Liver (tissue), 9 donors: ENCODE measurements around the gene MYO7B. TPM values are rescaled to one million over a fixed set of nuclear protein-coding genes. Genes with fewer than 3 reads are reported as not detected.

Experiments
- DNase-seq: peaks from one replicate; pipeline ENCODE4 v3.0.0-alpha.2; 2017; ENCODE audit warnings: low spot score
- H3K27ac ChIP-seq, 2 donors: one replicate each; pipeline ENCODE4 v1.7.0; 2013; ENCODE audit warnings: inconsistent platforms in 2 of 2, low read length in 2 of 2, control low read depth in 1 of 2, low read depth in 1 of 2, mild to moderate bottlenecking in 1 of 2
- H3K27me3 ChIP-seq, 4 donors: one replicate each; pipeline versions ENCODE4 v1.6.1 to v1.7.0; 2013; ENCODE audit warnings: low read length in 3 of 4, inconsistent platforms in 1 of 4, mild to moderate bottlenecking in 1 of 4, moderate library complexity in 1 of 4; ENCODE audit not compliant: control insufficient read depth in 4 of 4, insufficient read depth in 4 of 4
- H3K36me3 ChIP-seq, 4 donors: one replicate each; pipeline versions ENCODE4 v1.6.1 to v1.7.0; 2013; ENCODE audit warnings: low read length in 3 of 4, mild to moderate bottlenecking in 3 of 4, low read depth in 1 of 4, moderate library complexity in 1 of 4; ENCODE audit not compliant: control insufficient read depth in 4 of 4, insufficient read depth in 3 of 4
- H3K4me1 ChIP-seq, 4 donors: one replicate each; pipeline versions ENCODE4 v1.6.1 to v1.7.0; 2013; ENCODE audit warnings: low read length in 3 of 4, mild to moderate bottlenecking in 3 of 4, moderate library complexity in 1 of 4; ENCODE audit not compliant: control insufficient read depth in 4 of 4, insufficient read depth in 4 of 4
- H3K4me3 ChIP-seq, 3 donors: one replicate each; pipeline versions ENCODE4 v1.6.1 to v1.7.0; 2013; ENCODE audit warnings: low read length in 3 of 3, control low read depth in 1 of 3, low read depth in 1 of 3, mild to moderate bottlenecking in 1 of 3
- H3K9ac ChIP-seq, 2 donors: one replicate each; pipeline ENCODE4 v1.7.0; 2013; ENCODE audit warnings: low read length in 2 of 2, mild to moderate bottlenecking in 2 of 2, moderate library complexity in 2 of 2, control low read depth in 1 of 2, low read depth in 1 of 2
- H3K9me3 ChIP-seq, 4 donors: one replicate each; pipeline versions ENCODE4 v1.6.1 to v1.7.0; 2013; ENCODE audit warnings: low read length in 3 of 4; ENCODE audit not compliant: control insufficient read depth in 4 of 4
- ATF3 ChIP-seq: IDR thresholded peaks from 2 replicates; pipeline ENCODE4 v1.6.1; 2016; ENCODE audit warnings: antibody characterized with exemption
- CTCF ChIP-seq: fragments of 150-350 bp; IDR thresholded peaks from 2 replicates; pipeline ENCODE4 v1.5.1; 2017; ENCODE audit warnings: improper control_type of control experiment, low read depth, low read length; ENCODE audit not compliant: missing input control
- FOXA2 ChIP-seq: IDR thresholded peaks from 2 replicates; pipeline ENCODE4 v1.6.1; 2016; ENCODE audit warnings: antibody characterized with exemption
- GABPA ChIP-seq, 2 donors: IDR thresholded peaks in 1 of 2; conservative IDR thresholded peaks in 1 of 2; 2 replicates each; pipeline ENCODE4 v1.6.1; 2016; ENCODE audit warnings: antibody characterized with exemption in 2 of 2, mild to moderate bottlenecking in 1 of 2, moderate library complexity in 1 of 2
- JUND ChIP-seq, 2 donors: IDR thresholded peaks; 2 replicates each; pipeline ENCODE4 v1.6.1; 2016; ENCODE audit warnings: antibody characterized with exemption in 2 of 2
- NR2F2 ChIP-seq: IDR thresholded peaks from 2 replicates; pipeline ENCODE4 v1.6.1; 2016; ENCODE audit warnings: antibody characterized with exemption
- REST ChIP-seq: IDR thresholded peaks from 2 replicates; pipeline ENCODE4 v1.6.1; 2016; ENCODE audit warnings: antibody characterized with exemption, mild to moderate bottlenecking
- RXRA ChIP-seq, 2 donors: IDR thresholded peaks; 2 replicates each; pipeline ENCODE4 v1.6.1; 2017 to 2018; ENCODE audit warnings: antibody characterized with exemption in 2 of 2, mild to moderate bottlenecking in 1 of 2
- SP1 ChIP-seq: IDR thresholded peaks from 2 replicates; pipeline ENCODE4 v1.6.1; 2018; ENCODE audit warnings: antibody characterized with exemption, mild to moderate bottlenecking
- TAF1 ChIP-seq: conservative IDR thresholded peaks from 2 replicates; pipeline ENCODE4 v1.6.1; 2016; ENCODE audit warnings: antibody characterized with exemption, mild to moderate bottlenecking
- YY1 ChIP-seq: IDR thresholded peaks from 2 replicates; pipeline ENCODE4 v1.6.1; 2016; ENCODE audit warnings: antibody characterized with exemption, mild to moderate bottlenecking
- WGBS: extraction: QIAGEN DNeasy Blood & Tissue Kit; methylation state at CpG from one replicate; pipeline ENCODE4 v1.1.7; 2013; 5-methylcytosine and 5-hydroxymethylcytosine counted together
- polyA plus RNA-seq, 2 donors: library from polyadenylated mRNA; stranded (reverse) in 1 of 2; unstranded in 1 of 2; fragments of 200-250 nt in 1 of 2; fragments of >200 nt in 1 of 2; fragmentation: Nextera tagmentation in 1 of 2; extraction: Ambion mirVana in 1 of 2; gene quantifications; one replicate each; pipeline versions ENCODE4 v1.2.1 to v1.2.3, GENCODE V29; 2013 to 2015
- total RNA-seq, 2 donors: library from RNA; depleted of rRNA; stranded (reverse); fragments of >200 nt; gene quantifications; one replicate each; pipeline ENCODE4 v1.2.3, GENCODE V29; 2014
- TF ChIP-seq, protein P1 (sequence below): IDR thresholded peaks from 2 replicates; pipeline ENCODE4 v1.6.1; 2016; ENCODE audit warnings: antibody characterized with exemption
- donor health status: healthy.
- donor health status: healthy.
- donor health status: healthy.
- donor health status: healthy.
- donor health status: healthy.

Gene MYO7B
- total and polyA plus RNA-seq, 4 donors: 0.15 to 1.1 (median 0.64) TPM

- Histone ChIP-seq H3K27me3 (no peaks in the 10 kb centered on the region), H3K4me3 (no peak overlapping the region), H3K27ac (no peak overlapping the region), H3K9ac (no peak overlapping the region), H3K36me3 (peaks cover 0 to 6% (median 0%) of the 10 kb centered on the region in 4 donors), H3K9me3 (no peaks in the 10 kb centered on the region), H3K4me1 (peaks cover 0 to 18% (median 8%) of the 10 kb centered on the region in 4 donors)
- WGBS: 83% methylated on average over 33 of the region's 33 CpGs
- DNase-seq: no peak
- no peak for TF ChIP-seq FOXA2
- TF ChIP-seq GABPA (IDR thresholded peaks at IDR 0.05 in 1 of 2, conservative IDR thresholded peaks at IDR 0.05 in 1 of 2): no peak
- TF ChIP-seq JUND (IDR thresholded peaks at IDR 0.05): no peak
- TF ChIP-seq ATF3: no peak
- TF ChIP-seq SP1: no peak
- TF ChIP-seq RXRA (IDR thresholded peaks at IDR 0.05): no peak
- no peak for TF ChIP-seq REST
- TF ChIP-seq CTCF: no peak
Observed at GRCh38 chr2:127636248-127637235, 101.1 kb downstream of the MYO7B start.

DNA sequence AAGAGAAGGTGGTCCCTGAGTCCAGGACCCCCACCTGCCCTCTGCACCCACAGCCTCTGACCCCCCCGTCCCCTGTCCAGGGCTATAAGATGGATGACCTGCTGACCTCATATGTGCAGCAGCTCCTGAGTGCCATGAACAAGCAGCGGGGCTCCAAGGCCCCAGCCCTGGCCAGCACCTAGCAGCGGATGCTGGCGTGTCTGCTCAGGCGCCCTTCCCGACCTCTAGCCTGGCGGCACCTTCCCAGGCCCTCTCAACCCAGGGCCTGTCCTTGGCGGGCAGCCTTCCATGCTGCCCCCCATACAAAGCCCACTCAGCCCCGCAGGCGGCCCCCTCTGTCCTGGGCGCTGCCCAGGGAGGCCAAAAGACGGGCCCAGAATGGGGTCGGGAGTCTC is 101.8 kb downstream of the MYO7B start:
- no peaks in the 10 kb centered on the region for H3K27me3 ChIP-seq
- H3K4me1 ChIP-seq: peaks cover 3 to 25% (median 11%) of the 10 kb centered on the region in 4 donors
- DNase-seq: no peak
- no peak overlapping the region for H3K4me3 ChIP-seq
- H3K9me3 ChIP-seq: no peaks in the 10 kb centered on the region
- H3K9ac ChIP-seq: no peak overlapping the region
- peaks cover 0 to 6% (median 0%) of the 10 kb centered on the region in 4 donors for H3K36me3 ChIP-seq
- peak overlapping the region; percentile 75 to 79 for H3K27ac ChIP-seq
- TF ChIP-seq, protein P1, sequence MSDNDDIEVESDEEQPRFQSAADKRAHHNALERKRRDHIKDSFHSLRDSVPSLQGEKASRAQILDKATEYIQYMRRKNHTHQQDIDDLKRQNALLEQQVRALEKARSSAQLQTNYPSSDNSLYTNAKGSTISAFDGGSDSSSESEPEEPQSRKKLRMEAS: no peak
- TF ChIP-seq NR2F2 (peak; percentile 12), TAF1 (no peak), YY1 (no peak)
- WGBS: 69% methylated on average over 13 of the region's 13 CpGs
